Measurements from ENCODE around the gene COQ10B.
A peak's percentile ranks its signal among the peaks of the same experiment; 100 is the strongest.

The COQ10B gene

DNA sequence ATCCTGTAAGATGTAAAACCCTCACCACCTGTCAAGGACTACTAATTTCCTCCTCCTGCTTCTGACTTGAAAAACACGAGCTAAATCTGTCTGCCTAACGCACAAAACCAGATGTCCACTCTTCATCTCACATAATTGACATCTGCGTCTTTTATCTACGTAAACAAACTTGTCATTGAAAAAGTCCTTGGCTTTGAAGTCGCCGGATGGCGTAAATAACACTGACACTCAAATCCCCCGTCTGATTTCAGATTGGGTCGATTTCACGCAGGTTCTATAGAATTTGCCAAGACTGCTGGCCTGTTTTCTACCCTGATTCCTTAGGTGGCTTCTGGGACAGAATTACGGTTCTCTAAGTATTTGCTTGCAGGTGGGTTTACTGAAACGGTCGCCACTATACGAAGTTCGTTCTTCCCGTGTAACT is 62.0 kb downstream of the COQ10B start:
- H3K27ac ChIP-seq = peak overlapping the region; percentile 95
- no peak for TF ChIP-seq ZFX (IDR thresholded peaks at IDR 0.05; ENCODE audit: borderline replicate concordance)
- TF ChIP-seq, protein P1, sequence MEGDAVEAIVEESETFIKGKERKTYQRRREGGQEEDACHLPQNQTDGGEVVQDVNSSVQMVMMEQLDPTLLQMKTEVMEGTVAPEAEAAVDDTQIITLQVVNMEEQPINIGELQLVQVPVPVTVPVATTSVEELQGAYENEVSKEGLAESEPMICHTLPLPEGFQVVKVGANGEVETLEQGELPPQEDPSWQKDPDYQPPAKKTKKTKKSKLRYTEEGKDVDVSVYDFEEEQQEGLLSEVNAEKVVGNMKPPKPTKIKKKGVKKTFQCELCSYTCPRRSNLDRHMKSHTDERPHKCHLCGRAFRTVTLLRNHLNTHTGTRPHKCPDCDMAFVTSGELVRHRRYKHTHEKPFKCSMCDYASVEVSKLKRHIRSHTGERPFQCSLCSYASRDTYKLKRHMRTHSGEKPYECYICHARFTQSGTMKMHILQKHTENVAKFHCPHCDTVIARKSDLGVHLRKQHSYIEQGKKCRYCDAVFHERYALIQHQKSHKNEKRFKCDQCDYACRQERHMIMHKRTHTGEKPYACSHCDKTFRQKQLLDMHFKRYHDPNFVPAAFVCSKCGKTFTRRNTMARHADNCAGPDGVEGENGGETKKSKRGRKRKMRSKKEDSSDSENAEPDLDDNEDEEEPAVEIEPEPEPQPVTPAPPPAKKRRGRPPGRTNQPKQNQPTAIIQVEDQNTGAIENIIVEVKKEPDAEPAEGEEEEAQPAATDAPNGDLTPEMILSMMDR (IDR thresholded peaks at IDR 0.05) = no peak

DNA sequence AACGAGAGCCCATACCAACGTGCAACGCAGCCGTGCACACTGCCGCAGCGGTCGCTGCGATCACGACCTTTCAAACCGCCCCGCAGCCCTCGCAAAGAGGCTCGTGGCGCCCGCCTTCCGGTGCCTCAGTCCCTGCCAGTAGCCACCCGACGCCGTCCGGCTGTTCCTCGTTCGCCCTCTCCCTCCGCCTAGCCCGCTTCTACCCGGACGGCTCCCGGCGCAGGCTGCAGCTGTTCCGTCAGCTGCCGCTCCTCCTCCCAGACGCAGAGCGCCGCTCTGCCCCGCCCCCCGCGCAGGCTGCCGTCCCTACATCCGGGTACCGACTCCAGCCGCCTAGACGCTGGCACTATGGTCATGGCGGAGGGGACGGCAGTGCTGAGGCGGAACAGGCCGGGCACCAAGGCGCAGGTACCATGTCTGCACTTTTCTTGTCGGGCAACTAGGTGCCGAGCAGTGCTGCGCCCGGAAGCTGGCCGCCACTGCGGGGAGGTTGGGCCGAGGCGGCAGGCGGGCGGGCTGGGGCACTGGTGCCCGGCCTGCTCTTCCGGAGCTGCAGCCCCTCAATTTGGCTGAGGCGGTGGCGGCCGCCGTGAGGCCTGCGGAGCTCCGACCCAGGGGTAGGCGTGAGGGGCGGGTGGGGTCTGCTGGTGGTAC is 62.5 kb downstream of the COQ10B start, which contains the start of gene MOB4:
Gene MOB4, plus strand, starts transcription at position 328 of the 654 bp plus-strand sequence. Its CDS starts 21 bp downstream, at position 349.
- TF ChIP-seq, protein P1 (IDR thresholded peaks at IDR 0.05) = no peak
- TF ChIP-seq ZFX (IDR thresholded peaks at IDR 0.05; ENCODE audit: borderline replicate concordance) = no peak
- H3K27ac ChIP-seq = peak within 1 kb of the TSS; percentile 95

DNA sequence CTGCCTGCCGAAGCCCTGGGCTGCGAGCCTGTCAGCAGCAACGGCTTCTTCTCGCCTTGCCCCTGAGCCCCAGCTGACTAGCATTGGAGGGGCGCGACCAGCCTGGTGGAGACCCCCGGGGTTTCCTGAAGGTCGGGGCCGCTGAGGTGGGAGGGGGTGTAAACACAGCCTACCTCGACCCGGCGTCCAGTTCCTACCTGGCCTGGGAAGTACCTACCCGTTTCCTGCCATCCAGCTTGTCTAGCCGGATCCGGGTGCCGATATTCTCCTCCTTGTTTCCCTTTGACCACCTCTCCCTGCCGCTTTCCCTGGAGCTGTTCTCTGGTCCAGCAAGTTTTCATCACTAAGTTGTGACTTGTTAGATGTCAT is 63.0 kb downstream of the COQ10B start:
- TF ChIP-seq ZFX (IDR thresholded peaks at IDR 0.05; ENCODE audit: borderline replicate concordance) = no peak
- TF ChIP-seq, protein P1 (IDR thresholded peaks at IDR 0.05) = no peak
- peak overlapping the region; percentile 95 for H3K27ac ChIP-seq

DNA sequence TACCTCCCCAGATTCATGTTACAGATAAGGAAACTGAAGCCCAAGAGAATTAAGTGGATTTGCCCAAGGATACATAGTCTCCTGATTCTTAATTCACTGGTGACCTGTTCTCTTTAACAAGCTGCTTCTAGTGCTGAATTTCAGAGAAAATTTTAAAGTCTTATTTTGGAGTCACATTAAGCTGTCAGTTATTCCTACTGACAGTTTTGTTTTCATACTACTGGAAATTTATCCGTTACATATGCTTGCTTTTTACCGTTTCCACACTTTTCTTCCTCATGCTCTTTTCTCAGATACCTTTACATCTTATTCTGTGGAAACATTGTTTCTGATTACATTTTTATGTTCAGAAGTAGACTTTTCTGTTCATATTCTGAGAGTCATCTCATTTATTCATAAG is 63.8 kb downstream of the COQ10B start:
- H3K27ac ChIP-seq = peak overlapping the region; percentile 95
- TF ChIP-seq ZFX (IDR thresholded peaks at IDR 0.05; ENCODE audit: borderline replicate concordance) = no peak
- TF ChIP-seq, protein P1 (IDR thresholded peaks at IDR 0.05) = no peak
